ENCODE results near the gene COX6A1. TPM values are rescaled to one million over a fixed set of nuclear protein-coding genes. Genes with fewer than 3 reads are reported as not detected.
A peak's percentile ranks its signal among the peaks of the same experiment; 100 is the strongest.

Gene COX6A1
- total RNA-seq, 1 donor from 2014 or later, result 255 TPM

- intact Hi-C loops (cut with micrococcal nuclease), result no loop called here
- CTCF ChIA-PET, result interaction anchor here (0.7 to 2.0 kb wide), 5 partner anchors 10 to 201 kb away, joined by 3 to 6 read pairs (median 3); partner anchors contain the start of gene COX6A1
- TF ChIP-seq, protein P1, sequence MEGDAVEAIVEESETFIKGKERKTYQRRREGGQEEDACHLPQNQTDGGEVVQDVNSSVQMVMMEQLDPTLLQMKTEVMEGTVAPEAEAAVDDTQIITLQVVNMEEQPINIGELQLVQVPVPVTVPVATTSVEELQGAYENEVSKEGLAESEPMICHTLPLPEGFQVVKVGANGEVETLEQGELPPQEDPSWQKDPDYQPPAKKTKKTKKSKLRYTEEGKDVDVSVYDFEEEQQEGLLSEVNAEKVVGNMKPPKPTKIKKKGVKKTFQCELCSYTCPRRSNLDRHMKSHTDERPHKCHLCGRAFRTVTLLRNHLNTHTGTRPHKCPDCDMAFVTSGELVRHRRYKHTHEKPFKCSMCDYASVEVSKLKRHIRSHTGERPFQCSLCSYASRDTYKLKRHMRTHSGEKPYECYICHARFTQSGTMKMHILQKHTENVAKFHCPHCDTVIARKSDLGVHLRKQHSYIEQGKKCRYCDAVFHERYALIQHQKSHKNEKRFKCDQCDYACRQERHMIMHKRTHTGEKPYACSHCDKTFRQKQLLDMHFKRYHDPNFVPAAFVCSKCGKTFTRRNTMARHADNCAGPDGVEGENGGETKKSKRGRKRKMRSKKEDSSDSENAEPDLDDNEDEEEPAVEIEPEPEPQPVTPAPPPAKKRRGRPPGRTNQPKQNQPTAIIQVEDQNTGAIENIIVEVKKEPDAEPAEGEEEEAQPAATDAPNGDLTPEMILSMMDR (IDR thresholded peaks at IDR 0.05), result no peak
- Mint-ChIP-seq H3K27ac (no peak overlapping the region), H3K9me3 (no peaks in the 10 kb centered on the region), H3K4me3 (no peak overlapping the region), H3K4me1 (peaks cover 2% of the 10 kb centered on the region), H3K36me3 (ENCODE audit: low read depth) (no peaks in the 10 kb centered on the region), H3K27me3 (peaks cover 13% of the 10 kb centered on the region)
- DNase-seq (no peak), ATAC-seq (ENCODE audit: low read depth) (no peak)
- POLR2A ChIA-PET, result no interaction called here
Observed at GRCh38 chr12:120428597-120429229, 9.2 kb upstream of the COX6A1 start.

DNA sequence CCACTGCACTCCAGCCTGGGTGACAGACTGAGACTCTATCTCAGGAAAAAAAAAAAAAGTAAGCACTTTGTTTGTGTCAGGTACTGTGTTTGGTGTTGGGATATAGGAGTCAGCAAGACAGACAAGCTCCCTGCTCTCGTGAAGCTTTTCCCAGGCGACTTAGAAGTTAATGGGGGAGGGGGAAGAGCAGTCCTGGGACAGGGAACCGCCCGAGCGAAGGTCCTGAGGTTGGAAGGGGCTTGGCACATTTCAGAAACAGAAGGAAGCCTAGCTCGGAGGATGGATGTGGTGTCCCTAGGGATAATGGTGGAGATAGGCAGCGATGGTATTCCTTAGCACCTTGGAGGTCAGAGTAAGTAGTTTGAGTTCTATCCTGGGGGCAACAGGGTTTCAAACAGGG lies 8.5 kb upstream of the COX6A1 start:
- H3K4me3 Mint-ChIP-seq, result no peak overlapping the region
- POLR2A ChIA-PET, result interaction anchor here (0.9 kb wide), 1 partner anchor 11 kb away, joined by 3 read pairs; no protein-coding TSS in a partner anchor

DNA sequence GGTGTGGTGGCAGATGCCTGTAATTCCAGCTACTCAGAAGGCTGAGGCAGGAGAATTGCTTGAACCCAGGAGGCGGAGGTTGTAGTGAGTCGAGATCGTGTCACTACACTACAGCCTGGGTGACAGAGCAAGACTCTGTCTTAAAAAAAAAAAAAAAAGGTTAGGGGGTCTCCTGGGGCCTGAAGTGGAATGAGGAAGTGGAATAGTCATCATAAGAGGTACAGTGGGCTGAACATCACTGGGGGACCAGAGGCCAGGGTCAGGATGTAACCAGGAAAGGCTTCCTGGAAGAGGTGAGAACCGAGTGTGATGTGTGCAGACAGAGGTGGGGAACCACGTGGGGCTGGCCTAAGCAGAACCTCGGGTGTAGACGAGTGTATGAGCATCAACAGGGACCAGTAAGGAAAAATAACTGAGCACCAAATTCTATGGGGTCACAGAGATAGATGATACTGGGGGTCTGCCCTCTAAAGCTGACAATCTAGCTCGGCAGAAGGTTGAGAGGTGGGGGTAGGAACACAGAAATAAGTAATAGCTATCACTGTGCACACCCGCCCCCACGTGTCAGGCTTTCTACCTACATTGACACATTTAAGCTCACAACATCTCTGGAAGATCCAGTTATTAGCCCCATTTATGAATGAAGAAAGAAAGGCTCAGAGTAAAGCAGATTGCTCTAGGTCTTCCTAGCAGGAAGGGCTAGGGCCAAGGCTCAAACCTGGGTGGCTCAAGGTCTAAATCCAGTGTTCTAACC lies 5.0 kb upstream of the COX6A1 start:
- H3K4me3 Mint-ChIP-seq, result no peak overlapping the region
- intact Hi-C loops (cut with micrococcal nuclease), result loop anchor here (10.0 kb wide), 3 partner anchors 282 to 662 kb away; partner anchors contain the start of genes RAB35 and UNC119B
- DNase-seq, result no peak
- ATAC-seq (ENCODE audit: low read depth), result no peak
- no peaks in the 10 kb centered on the region for H3K9me3 Mint-ChIP-seq
- CTCF ChIA-PET, result interaction anchor here (0.7 to 1.3 kb wide), 3 partner anchors 9 to 76 kb away, joined by 3 to 5 read pairs (median 3); no protein-coding TSS in a partner anchor
- H3K36me3 Mint-ChIP-seq (ENCODE audit: low read depth), result peaks cover 5% of the 10 kb centered on the region
- peaks cover 14% of the 10 kb centered on the region for H3K27me3 Mint-ChIP-seq
- no peak overlapping the region for H3K27ac Mint-ChIP-seq
- TF ChIP-seq, protein P1 (IDR thresholded peaks at IDR 0.05), result no peak
- POLR2A ChIA-PET, result interaction anchor here (0.6 kb wide), 2 partner anchors 10 to 38 kb away, joined by 3 to 4 read pairs; no protein-coding TSS in a partner anchor
- H3K4me1 Mint-ChIP-seq, result peaks cover 9% of the 10 kb centered on the region

More for the DNA sequence above, 8.5 kb upstream of the COX6A1 start:
- Mint-ChIP-seq H3K27me3 (peaks cover 14% of the 10 kb centered on the region), H3K27ac (no peak overlapping the region), H3K36me3 (ENCODE audit: low read depth) (no peaks in the 10 kb centered on the region), H3K4me1 (peaks cover 2% of the 10 kb centered on the region), H3K9me3 (no peaks in the 10 kb centered on the region)
- TF ChIP-seq, protein P1 (IDR thresholded peaks at IDR 0.05), result no peak
- ATAC-seq (ENCODE audit: low read depth) (no peak), DNase-seq (no peak)
- intact Hi-C loops (cut with micrococcal nuclease), result no loop called here
- CTCF ChIA-PET, result interaction anchor here (0.7 to 2.0 kb wide), 4 partner anchors 9 to 201 kb away, joined by 3 to 6 read pairs (median 4); partner anchors contain the start of gene COX6A1

DNA sequence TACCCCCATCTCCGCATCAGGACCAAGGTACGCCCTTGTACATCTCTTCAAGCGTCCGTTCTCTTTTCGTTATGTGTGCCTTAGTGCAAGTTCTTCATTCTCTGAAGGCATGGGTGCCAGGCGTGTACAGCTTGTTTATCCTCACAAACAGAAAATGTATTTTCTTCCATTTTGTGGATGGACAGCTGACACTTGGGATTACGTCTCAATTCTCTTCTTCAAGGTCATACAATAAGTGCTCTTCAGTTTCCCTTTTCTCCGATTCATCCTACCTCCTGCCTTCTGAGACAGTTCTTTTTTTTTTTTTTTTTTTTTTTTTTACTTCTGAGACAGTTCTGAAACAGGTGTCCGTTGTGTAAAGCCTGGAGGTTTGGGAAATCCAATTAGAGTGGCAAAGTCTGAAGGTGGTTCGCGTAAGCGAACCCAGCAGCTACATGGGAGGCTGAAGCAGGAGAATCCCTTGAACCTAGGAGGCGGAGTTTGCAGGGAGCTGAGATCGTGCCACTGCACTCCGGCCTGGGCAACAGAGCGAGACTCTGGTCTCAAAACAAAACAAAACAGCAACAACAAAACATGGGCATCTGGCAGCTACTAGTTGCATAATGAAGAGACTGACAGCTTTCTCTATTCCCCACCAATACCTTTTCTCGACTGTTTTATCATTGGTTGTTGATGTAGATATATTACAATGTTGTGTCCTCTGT lies 734 bp downstream of the COX6A1 start:
- intact Hi-C loops (cut with micrococcal nuclease), result loop anchor here (1.0 to 10.0 kb wide), 13 partner anchors 8 to 656 kb away; partner anchors contain the start of genes DYNLL1, GATC, MLEC and POP5
- no peak for DNase-seq
- Mint-ChIP-seq H3K36me3 (ENCODE audit: low read depth) (peaks cover 46% of the 10 kb centered on the region), H3K9me3 (no peaks in the 10 kb centered on the region), H3K27me3 (peaks cover 2% of the 10 kb centered on the region), H3K4me3 (peak overlapping the region; percentile 97), H3K27ac (peak overlapping the region; percentile 89), H3K4me1 (peaks cover 29% of the 10 kb centered on the region)
- ChIA-PET POLR2A (interaction anchor here (0.7 to 3.0 kb wide), 6 partner anchors 31 to 1801 kb away, joined by 3 to 35 read pairs (median 15); partner anchors contain the start of genes DYNLL1, RNU4-1, RNU4-2 and SIRT4), CTCF (interaction anchor here (0.7 to 2.1 kb wide), 6 partner anchors 9 to 210 kb away, joined by 3 to 8 read pairs (median 5); partner anchors contain the start of genes DYNLL1, POP5 and SRSF9)
- no peak for ATAC-seq (ENCODE audit: low read depth)
- TF ChIP-seq, protein P1 (IDR thresholded peaks at IDR 0.05), result no peak
